Testis (tissue), 2 donors: ENCODE measurements around the gene CABP4.

Experiments
- CTCF ChIP-seq, 3 experiments: fragments of 450-650 bp in 2 of 3; fragments of 200-600 bp in 1 of 3; sonication (generic) in 1 of 3; IDR thresholded peaks; one replicate each; pipeline ENCODE4 v1.5.1; 2016 to 2019; ENCODE audit warnings: antibody characterized with exemption in 3 of 3, mild to moderate bottlenecking in 2 of 3, moderate library complexity in 1 of 3
- POLR2A ChIP-seq: fragments of 450-650 bp; IDR thresholded peaks from one replicate; pipeline ENCODE4 v1.6.1; 2017; ENCODE audit warnings: antibody characterized with exemption, mild to moderate bottlenecking, moderate library complexity

GRCh38 chr11:67416416-67417335 lies 38.5 kb upstream of the CABP4 start:
- TF ChIP-seq POLR2A (no peak), CTCF (IDR thresholded peaks at IDR 0.05) (no peak)
